Measurements from ENCODE around the gene EXOC7.

DNA sequence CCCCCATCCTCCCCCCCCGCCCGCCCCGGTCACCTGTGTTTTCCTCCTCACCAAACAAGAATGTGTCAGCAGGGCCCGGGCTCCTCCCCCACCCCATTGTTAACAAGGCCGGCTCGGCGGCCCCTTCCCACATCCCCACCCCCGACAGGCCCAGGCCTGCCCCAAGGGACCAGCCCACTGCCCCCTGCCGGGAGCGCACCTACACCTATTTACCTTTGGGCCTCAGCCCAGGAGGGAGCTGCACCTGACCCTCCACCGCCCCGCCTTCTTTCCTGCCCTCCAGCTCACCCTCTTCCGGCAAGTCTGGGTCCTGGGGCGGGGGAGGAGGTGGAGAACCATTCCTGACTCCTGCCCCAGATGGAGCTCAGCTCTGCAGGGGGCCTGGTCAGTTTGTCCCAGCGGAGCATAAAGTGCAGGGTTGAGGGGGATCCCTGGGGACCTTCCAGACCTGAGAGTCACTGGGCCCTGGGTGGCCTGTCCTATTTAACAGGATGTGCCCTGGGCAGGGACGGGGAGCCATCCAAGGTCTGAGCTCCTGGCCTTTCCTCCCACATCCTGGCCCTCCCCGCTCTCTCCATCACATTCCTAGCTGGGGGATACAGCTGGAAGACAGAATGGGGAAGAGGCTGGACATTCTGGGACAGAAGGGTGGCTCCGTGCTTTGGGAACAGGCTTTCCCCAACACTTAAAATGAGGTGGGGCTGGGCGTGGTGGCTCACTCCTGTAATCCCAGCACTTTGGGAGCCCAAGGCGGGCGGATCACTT lies 29.2 kb upstream of the EXOC7 start:
- TF ChIP-seq, protein P1, sequence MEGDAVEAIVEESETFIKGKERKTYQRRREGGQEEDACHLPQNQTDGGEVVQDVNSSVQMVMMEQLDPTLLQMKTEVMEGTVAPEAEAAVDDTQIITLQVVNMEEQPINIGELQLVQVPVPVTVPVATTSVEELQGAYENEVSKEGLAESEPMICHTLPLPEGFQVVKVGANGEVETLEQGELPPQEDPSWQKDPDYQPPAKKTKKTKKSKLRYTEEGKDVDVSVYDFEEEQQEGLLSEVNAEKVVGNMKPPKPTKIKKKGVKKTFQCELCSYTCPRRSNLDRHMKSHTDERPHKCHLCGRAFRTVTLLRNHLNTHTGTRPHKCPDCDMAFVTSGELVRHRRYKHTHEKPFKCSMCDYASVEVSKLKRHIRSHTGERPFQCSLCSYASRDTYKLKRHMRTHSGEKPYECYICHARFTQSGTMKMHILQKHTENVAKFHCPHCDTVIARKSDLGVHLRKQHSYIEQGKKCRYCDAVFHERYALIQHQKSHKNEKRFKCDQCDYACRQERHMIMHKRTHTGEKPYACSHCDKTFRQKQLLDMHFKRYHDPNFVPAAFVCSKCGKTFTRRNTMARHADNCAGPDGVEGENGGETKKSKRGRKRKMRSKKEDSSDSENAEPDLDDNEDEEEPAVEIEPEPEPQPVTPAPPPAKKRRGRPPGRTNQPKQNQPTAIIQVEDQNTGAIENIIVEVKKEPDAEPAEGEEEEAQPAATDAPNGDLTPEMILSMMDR (IDR thresholded peaks at IDR 0.05 in 2 of 3, conservative IDR thresholded peaks at IDR 0.05 in 1 of 3; ENCODE audit: borderline replicate concordance in 1 of 3, insufficient read depth in 1 of 3, low read depth in 2 of 3, low read length in 2 of 3) = peak in 2 of 3 experiments; percentile 21 to 35; a peak in 2 of 6 replicates
- TF ChIP-seq EZH2phosphoT487 (IDR thresholded peaks at IDR 0.05; ENCODE audit: borderline replicate concordance) (no peak), POLR2A (IDR thresholded peaks at IDR 0.05; ENCODE audit: borderline replicate concordance, extremely low read depth, insufficient read depth, insufficient read length) (no peak), POLR2AphosphoS5 (IDR thresholded peaks at IDR 0.05; ENCODE audit: low read depth, low read length) (peak; percentile 56), EZH2 (IDR thresholded peaks at IDR 0.05) (no peak), JUND (IDR thresholded peaks at IDR 0.05) (no peak), TCF7L2 (IDR thresholded peaks at IDR 0.05; ENCODE audit: borderline replicate concordance, extremely low read depth, insufficient read depth, insufficient read length) (peak; percentile 15), SIN3A (IDR thresholded peaks at IDR 0.05; ENCODE audit: low read depth) (no peak), SRF (IDR thresholded peaks at IDR 0.05; ENCODE audit: low read depth) (no peak)
- TF ChIP-seq, protein P2, sequence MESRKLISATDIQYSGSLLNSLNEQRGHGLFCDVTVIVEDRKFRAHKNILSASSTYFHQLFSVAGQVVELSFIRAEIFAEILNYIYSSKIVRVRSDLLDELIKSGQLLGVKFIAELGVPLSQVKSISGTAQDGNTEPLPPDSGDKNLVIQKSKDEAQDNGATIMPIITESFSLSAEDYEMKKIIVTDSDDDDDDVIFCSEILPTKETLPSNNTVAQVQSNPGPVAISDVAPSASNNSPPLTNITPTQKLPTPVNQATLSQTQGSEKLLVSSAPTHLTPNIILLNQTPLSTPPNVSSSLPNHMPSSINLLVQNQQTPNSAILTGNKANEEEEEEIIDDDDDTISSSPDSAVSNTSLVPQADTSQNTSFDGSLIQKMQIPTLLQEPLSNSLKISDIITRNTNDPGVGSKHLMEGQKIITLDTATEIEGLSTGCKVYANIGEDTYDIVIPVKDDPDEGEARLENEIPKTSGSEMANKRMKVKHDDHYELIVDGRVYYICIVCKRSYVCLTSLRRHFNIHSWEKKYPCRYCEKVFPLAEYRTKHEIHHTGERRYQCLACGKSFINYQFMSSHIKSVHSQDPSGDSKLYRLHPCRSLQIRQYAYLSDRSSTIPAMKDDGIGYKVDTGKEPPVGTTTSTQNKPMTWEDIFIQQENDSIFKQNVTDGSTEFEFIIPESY (IDR thresholded peaks at IDR 0.05; ENCODE audit: extremely low read depth, insufficient replicate concordance, low read length) = no peak
- TF ChIP-seq, protein P3, sequence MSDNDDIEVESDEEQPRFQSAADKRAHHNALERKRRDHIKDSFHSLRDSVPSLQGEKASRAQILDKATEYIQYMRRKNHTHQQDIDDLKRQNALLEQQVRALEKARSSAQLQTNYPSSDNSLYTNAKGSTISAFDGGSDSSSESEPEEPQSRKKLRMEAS (IDR thresholded peaks at IDR 0.05) = no peak
- TF ChIP-seq, protein P4, sequence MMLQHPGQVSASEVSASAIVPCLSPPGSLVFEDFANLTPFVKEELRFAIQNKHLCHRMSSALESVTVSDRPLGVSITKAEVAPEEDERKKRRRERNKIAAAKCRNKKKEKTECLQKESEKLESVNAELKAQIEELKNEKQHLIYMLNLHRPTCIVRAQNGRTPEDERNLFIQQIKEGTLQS (IDR thresholded peaks at IDR 0.05) = no peak
- TF ChIP-seq, protein P5, sequence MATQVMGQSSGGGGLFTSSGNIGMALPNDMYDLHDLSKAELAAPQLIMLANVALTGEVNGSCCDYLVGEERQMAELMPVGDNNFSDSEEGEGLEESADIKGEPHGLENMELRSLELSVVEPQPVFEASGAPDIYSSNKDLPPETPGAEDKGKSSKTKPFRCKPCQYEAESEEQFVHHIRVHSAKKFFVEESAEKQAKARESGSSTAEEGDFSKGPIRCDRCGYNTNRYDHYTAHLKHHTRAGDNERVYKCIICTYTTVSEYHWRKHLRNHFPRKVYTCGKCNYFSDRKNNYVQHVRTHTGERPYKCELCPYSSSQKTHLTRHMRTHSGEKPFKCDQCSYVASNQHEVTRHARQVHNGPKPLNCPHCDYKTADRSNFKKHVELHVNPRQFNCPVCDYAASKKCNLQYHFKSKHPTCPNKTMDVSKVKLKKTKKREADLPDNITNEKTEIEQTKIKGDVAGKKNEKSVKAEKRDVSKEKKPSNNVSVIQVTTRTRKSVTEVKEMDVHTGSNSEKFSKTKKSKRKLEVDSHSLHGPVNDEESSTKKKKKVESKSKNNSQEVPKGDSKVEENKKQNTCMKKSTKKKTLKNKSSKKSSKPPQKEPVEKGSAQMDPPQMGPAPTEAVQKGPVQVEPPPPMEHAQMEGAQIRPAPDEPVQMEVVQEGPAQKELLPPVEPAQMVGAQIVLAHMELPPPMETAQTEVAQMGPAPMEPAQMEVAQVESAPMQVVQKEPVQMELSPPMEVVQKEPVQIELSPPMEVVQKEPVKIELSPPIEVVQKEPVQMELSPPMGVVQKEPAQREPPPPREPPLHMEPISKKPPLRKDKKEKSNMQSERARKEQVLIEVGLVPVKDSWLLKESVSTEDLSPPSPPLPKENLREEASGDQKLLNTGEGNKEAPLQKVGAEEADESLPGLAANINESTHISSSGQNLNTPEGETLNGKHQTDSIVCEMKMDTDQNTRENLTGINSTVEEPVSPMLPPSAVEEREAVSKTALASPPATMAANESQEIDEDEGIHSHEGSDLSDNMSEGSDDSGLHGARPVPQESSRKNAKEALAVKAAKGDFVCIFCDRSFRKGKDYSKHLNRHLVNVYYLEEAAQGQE (IDR thresholded peaks at IDR 0.05; ENCODE audit: low read depth) = no peak
